Spleen (tissue), 7 donors: ENCODE measurements around the gene MTMR1.

Experiments used
- POLR2A ChIP-seq, 3 donors: fragments of 450-650 bp; IDR thresholded peaks; one replicate each; pipeline ENCODE4 v1.5.1; 2017; ENCODE audit warnings: antibody characterized with exemption in 3 of 3, mild to moderate bottlenecking in 1 of 3
- TF ChIP-seq, protein P1 (sequence below), 11 experiments: fragments of 200-600 bp in 7 of 11; fragments of 450-650 bp in 4 of 11; sonication (generic) in 4 of 11; IDR thresholded peaks in 8 of 11; conservative IDR thresholded peaks in 3 of 11; 1 replicate in 7 of 11; 2 replicates in 4 of 11; pipeline versions ENCODE4 v1.4.0 to v1.8.0; 2016 to 2021; ENCODE audit warnings: antibody characterized with exemption in 11 of 11, inconsistent platforms in 4 of 11, mild to moderate bottlenecking in 1 of 11
- donor health status: DM: no; HTN: no; CAD: no; lungs with moderate emphysema.
- donor health status: DM: no; HTN: no; CAD: no.
- donor health status: DM: no; HTN: no; CAD: no.

DNA sequence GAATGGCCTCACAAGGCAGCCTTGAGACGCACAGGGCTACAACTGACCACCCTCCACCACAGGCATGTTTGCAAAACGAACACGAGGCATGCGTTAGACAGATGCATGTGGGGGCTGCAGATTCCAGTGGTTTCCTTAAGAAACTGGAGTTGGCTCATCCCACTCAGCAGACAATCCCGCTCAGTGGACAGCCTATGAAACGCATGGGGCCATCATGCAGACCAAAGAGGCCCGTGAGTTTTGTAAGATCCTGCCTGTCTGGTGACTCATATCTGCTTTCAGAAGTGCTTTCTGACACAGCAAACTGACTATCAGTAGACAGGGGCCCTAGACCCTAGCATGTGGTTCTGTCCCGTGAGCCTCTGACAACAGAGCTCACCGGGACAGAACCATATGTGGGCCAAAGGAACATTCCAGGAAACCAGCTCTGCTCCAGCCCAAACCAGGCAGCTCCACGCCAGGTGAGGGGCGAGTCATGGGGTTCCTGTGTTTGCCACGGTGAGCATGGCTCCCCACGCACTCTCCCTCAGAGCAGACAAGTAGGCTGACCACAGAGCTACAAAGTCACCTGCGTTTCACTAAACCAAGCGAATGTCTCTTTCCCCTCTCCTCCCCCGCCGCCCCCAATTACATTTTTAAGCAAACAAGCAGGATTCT is 74.4 kb downstream of the MTMR1 start:
- no peak for TF ChIP-seq POLR2A (IDR thresholded peaks at IDR 0.05)
- TF ChIP-seq, protein P1, sequence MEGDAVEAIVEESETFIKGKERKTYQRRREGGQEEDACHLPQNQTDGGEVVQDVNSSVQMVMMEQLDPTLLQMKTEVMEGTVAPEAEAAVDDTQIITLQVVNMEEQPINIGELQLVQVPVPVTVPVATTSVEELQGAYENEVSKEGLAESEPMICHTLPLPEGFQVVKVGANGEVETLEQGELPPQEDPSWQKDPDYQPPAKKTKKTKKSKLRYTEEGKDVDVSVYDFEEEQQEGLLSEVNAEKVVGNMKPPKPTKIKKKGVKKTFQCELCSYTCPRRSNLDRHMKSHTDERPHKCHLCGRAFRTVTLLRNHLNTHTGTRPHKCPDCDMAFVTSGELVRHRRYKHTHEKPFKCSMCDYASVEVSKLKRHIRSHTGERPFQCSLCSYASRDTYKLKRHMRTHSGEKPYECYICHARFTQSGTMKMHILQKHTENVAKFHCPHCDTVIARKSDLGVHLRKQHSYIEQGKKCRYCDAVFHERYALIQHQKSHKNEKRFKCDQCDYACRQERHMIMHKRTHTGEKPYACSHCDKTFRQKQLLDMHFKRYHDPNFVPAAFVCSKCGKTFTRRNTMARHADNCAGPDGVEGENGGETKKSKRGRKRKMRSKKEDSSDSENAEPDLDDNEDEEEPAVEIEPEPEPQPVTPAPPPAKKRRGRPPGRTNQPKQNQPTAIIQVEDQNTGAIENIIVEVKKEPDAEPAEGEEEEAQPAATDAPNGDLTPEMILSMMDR (IDR thresholded peaks at IDR 0.05 in 8 of 11, conservative IDR thresholded peaks at IDR 0.05 in 3 of 11): no peak
